Keratinocyte (primary cell): Measurements from ENCODE around the gene IFNA21. TPM values are rescaled to one million over a fixed set of nuclear protein-coding genes. Genes with fewer than 3 reads are reported as not detected.

ENCODE experiments used
- DNase-seq: peaks from one replicate; pipeline ENCODE4 v3.0.0-alpha.2; 2011; ENCODE audit warnings: low read depth, missing footprints, low spot score
- FAIRE-seq: peaks from 2 replicates; lab custom pipeline; 2011; peaks lifted over from hg19 to GRCh38; lab: Jason Lieb, UNC
- H2AFZ ChIP-seq: 2 replicates; pipeline ENCODE4 v1.6.0; 2012; ENCODE audit warnings: low read length, control low read depth, inconsistent platforms; ENCODE audit not compliant: control insufficient read depth
- H3K27ac ChIP-seq: 2 replicates; pipeline ENCODE4 v1.5.1; 2011; ENCODE audit warnings: low read length; ENCODE audit not compliant: control insufficient read depth, insufficient read depth
- H3K27me3 ChIP-seq: 3 replicates; pipeline ENCODE4 v1.6.0; 2011; ENCODE audit warnings: low read length; ENCODE audit not compliant: control insufficient read depth, insufficient read depth; ENCODE audit errors: extremely low read depth
- H3K36me3 ChIP-seq, 2 experiments: 2 replicates in 1 of 2; 3 replicates in 1 of 2; pipeline ENCODE4 v1.5.1; 2011; ENCODE audit warnings: low read length in 2 of 2, mild to moderate bottlenecking in 1 of 2; ENCODE audit not compliant: control insufficient read depth in 2 of 2, insufficient read depth in 2 of 2; ENCODE audit errors: extremely low read depth in 1 of 2
- H3K4me1 ChIP-seq: 3 replicates; pipeline ENCODE4 v1.5.1; 2011; ENCODE audit warnings: low read length; ENCODE audit not compliant: control insufficient read depth, insufficient read depth; ENCODE audit errors: extremely low read depth
- H3K4me2 ChIP-seq: 3 replicates; pipeline ENCODE4 v1.6.0; 2011; ENCODE audit warnings: low read depth, low read length; ENCODE audit not compliant: control insufficient read depth, insufficient read depth; ENCODE audit errors: extremely low read depth
- H3K4me3 ChIP-seq, 3 experiments: fragments of 200-600 bp in 1 of 3; sonication (generic) in 1 of 3; 2 replicates in 2 of 3; 3 replicates in 1 of 3; pipeline ENCODE4 v1.5.1; 2011 to 2016; ENCODE audit warnings: low read length in 3 of 3, mild to moderate bottlenecking in 3 of 3, control low read depth in 2 of 3, inconsistent platforms in 1 of 3, low read depth in 1 of 3, mixed read lengths in 1 of 3, mixed run types in 1 of 3, moderate library complexity in 1 of 3; ENCODE audit not compliant: control insufficient read depth in 2 of 3, insufficient read depth in 2 of 3; ENCODE audit errors: extremely low read depth in 1 of 3
- H3K79me2 ChIP-seq: 2 replicates; pipeline ENCODE4 v1.6.0; 2012; ENCODE audit warnings: low read length; ENCODE audit not compliant: control insufficient read depth, insufficient read depth
- H3K9ac ChIP-seq: 3 replicates; pipeline ENCODE4 v1.6.0; 2011; ENCODE audit warnings: low read length; ENCODE audit not compliant: control insufficient read depth, insufficient read depth; ENCODE audit errors: extremely low read depth
- H3K9me1 ChIP-seq: 3 replicates; pipeline ENCODE4 v1.6.0; 2011; ENCODE audit warnings: low read length; ENCODE audit not compliant: control insufficient read depth, insufficient read depth; ENCODE audit errors: extremely low read depth
- H3K9me3 ChIP-seq: 2 replicates; pipeline ENCODE4 v1.5.1; 2012; ENCODE audit warnings: low read depth, low read length; ENCODE audit not compliant: control insufficient read depth
- H4K20me1 ChIP-seq: 3 replicates; pipeline ENCODE4 v1.6.0; 2011; ENCODE audit warnings: low read length; ENCODE audit not compliant: control insufficient read depth, insufficient read depth; ENCODE audit errors: extremely low read depth
- EZH2 ChIP-seq: IDR thresholded peaks from one replicate; pipeline ENCODE4 v1.6.1; 2012; ENCODE audit warnings: inconsistent platforms, mild to moderate bottlenecking, low read length, moderate library complexity
- dilution Hi-C: fragments of 300-500 bp; cut with MboI; formaldehyde crosslinking; loops from one replicate; pipeline ENCODE4 v1.7.0; 2020; ENCODE audit warnings: low sequenced_read_pairs; ENCODE audit not compliant: extremely low pct_ligation_motif_present
- polyA plus RNA-seq, 5 experiments: library from polyadenylated mRNA; depleted of rRNA in 3 of 5; stranded (reverse) in 3 of 5; stranded (forward) in 1 of 5; unstranded in 1 of 5; fragments of >200 nt; gene quantifications; 1 replicate in 1 of 5; 2 replicates in 3 of 5; 3 replicates in 1 of 5; pipeline versions ENCODE4 v1.2.1 to v1.2.3, GENCODE V29; 2011 to 2012; ENCODE audit warnings: missing spikeins in 2 of 5, low read depth in 1 of 5, low replicate concordance in 1 of 5
- TF ChIP-seq, protein P1 (sequence below), 3 experiments: IDR thresholded peaks in 1 of 3; conservative IDR thresholded peaks in 1 of 3; optimal IDR thresholded peaks in 1 of 3; 2 replicates in 2 of 3; 3 replicates in 1 of 3; pipeline versions ENCODE3 to v1.5.1; 2011; ENCODE audit warnings: low read length in 3 of 3, mild to moderate bottlenecking in 3 of 3, moderate library complexity in 2 of 3, control low read depth in 1 of 3, inconsistent platforms in 1 of 3; ENCODE audit not compliant: insufficient read depth in 2 of 3; ENCODE audit errors: extremely low read depth in 1 of 3

The IFNA21 gene
- polyA plus RNA-seq, 1 donor (not counting 4 experiments of a cell fraction or from before 2014, with no cell fraction given) = not detected

DNA sequence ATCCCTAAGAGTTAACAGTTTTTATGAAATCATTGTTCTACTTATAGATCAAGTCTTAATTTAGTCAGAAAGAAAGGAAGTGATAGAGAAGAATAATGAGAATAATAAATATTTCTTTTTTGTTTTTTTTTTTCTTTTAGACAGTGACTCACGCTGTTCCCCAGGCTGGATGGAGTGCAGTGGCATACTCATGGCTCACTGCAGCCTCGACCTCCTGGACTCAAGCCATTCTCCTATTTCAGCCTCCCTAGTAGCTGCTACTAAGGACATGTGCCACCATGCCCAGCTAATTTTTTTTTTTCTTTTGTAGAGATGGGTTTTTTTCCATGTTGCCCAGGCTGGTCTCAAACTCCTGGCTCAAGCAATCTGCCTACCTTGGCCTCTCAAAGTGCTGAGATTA, 11.0 kb downstream of the IFNA21 start:
- Histone ChIP-seq H3K79me2 (no peaks in the 10 kb centered on the region), H3K9me1 (no peaks in the 10 kb centered on the region), H3K27me3 (no peaks in the 10 kb centered on the region), H3K36me3 (no peaks in the 10 kb centered on the region), H3K27ac (no peak overlapping the region), H3K4me2 (no peak overlapping the region), H3K9ac (no peak overlapping the region), H2AFZ (no peak overlapping the region), H3K4me1 (no peaks in the 10 kb centered on the region), H3K9me3 (no peaks in the 10 kb centered on the region), H3K4me3 (no peak overlapping the region), H4K20me1 (no peaks in the 10 kb centered on the region)
- FAIRE-seq (no peak), DNase-seq (no peak)
- dilution Hi-C loops = no loop called here
- TF ChIP-seq, protein P1, sequence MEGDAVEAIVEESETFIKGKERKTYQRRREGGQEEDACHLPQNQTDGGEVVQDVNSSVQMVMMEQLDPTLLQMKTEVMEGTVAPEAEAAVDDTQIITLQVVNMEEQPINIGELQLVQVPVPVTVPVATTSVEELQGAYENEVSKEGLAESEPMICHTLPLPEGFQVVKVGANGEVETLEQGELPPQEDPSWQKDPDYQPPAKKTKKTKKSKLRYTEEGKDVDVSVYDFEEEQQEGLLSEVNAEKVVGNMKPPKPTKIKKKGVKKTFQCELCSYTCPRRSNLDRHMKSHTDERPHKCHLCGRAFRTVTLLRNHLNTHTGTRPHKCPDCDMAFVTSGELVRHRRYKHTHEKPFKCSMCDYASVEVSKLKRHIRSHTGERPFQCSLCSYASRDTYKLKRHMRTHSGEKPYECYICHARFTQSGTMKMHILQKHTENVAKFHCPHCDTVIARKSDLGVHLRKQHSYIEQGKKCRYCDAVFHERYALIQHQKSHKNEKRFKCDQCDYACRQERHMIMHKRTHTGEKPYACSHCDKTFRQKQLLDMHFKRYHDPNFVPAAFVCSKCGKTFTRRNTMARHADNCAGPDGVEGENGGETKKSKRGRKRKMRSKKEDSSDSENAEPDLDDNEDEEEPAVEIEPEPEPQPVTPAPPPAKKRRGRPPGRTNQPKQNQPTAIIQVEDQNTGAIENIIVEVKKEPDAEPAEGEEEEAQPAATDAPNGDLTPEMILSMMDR (optimal IDR thresholded peaks at IDR 0.05 in 1 of 3, IDR thresholded peaks at IDR 0.05 in 1 of 3, conservative IDR thresholded peaks at IDR 0.05 in 1 of 3; ENCODE audit: extremely low read depth in 1 of 3, insufficient read depth in 2 of 3, low read length in 3 of 3) = no peak
- TF ChIP-seq EZH2 = no peak

DNA sequence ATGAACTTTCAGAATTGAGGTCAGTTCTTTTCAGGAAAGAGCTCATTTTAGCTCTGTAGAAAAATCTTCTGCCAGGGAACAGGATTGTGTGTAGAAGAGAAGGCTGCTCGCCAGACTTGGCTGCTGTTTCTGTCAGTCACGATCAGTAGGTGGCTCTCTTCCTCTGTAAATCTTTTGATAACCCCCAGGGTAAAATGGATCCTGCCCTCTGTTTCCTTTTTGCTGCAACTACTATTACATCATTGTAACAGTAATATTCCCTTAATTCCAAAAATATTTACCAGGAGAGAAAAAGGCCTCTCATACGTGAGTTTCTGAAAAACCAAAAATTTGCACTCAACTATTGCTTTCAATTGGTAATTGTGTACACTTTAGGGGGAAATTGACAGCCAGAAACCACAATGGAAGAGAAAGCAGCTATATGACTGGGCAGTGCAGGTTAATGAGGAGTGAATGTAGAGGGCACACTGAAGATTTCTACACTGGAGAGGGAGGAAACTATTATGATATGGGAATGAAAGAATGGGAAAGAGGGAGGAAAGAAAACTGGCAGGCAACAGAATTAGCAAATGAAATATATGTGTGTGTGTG, 12.3 kb downstream of the IFNA21 start:
- no peak for TF ChIP-seq EZH2
- TF ChIP-seq, protein P1 (optimal IDR thresholded peaks at IDR 0.05 in 1 of 3, IDR thresholded peaks at IDR 0.05 in 1 of 3, conservative IDR thresholded peaks at IDR 0.05 in 1 of 3; ENCODE audit: extremely low read depth in 1 of 3, insufficient read depth in 2 of 3, low read length in 3 of 3) = peak; percentile 24 to 63 (median 38)
- dilution Hi-C loops = no loop called here
- peaks cover 3% of the 10 kb centered on the region for H3K27me3 ChIP-seq
- FAIRE-seq (peak; percentile 72), DNase-seq (no peak)
- no peaks in the 10 kb centered on the region for H3K9me3 ChIP-seq
- H3K9ac ChIP-seq = no peak overlapping the region
- no peak overlapping the region for H3K4me3 ChIP-seq
- H3K9me1 ChIP-seq = no peaks in the 10 kb centered on the region
- no peaks in the 10 kb centered on the region for H3K79me2 ChIP-seq
- no peak overlapping the region for H3K4me2 ChIP-seq
- no peaks in the 10 kb centered on the region for H3K36me3 ChIP-seq
- H2AFZ ChIP-seq = no peak overlapping the region
- H4K20me1 ChIP-seq = no peaks in the 10 kb centered on the region
- H3K27ac ChIP-seq = no peak overlapping the region
- H3K4me1 ChIP-seq = no peaks in the 10 kb centered on the region
